HCT116 (cell line): ENCODE results near the gene CAPZB.

Source experiments
- EGR1 ChIP-seq: IDR thresholded peaks from 2 replicates; pipeline ENCODE4 v1.6.1; 2012; ENCODE audit warnings: low read depth
- EZH2phosphoT487 ChIP-seq: fragments of 200-600 bp; IDR thresholded peaks from 2 replicates; pipeline ENCODE4 v1.6.1; 2018; ENCODE audit warnings: antibody characterized with exemption, borderline replicate concordance
- JUND ChIP-seq: IDR thresholded peaks from 2 replicates; pipeline ENCODE4 v1.6.1; 2012

DNA sequence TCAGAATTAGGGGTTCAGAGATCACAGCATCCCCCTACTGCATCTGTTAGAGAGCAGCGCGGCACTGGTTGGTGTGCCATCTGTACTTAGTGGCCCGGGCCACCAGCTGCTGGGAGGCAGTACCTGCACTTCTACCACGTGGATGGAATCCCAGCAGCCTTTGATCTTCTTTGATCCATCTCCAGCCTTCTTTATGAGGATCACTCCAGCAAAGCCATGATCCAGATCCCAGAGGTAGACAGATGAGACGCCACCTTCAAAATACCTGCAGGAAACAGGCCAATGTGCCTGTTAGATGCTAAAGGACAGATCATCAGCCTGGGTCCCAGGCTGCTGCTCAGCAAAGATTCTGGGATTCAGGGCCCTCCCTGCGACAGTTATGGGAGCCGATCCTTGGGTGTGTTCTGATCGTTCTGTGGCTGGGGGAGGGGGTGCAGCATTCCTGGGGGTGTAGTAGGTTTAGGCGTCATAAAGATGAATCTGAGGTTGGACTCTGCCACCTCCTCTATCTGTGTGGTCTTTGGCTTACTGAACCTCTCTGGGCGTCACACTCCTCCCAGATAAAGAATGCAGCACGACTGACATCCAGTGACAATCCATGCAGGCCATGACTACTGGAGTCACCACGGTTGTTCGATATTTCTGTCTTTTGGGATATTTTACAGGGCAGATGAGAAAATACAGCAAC, 127.9 kb downstream of the CAPZB start:
- TF ChIP-seq JUND (no peak), EZH2phosphoT487 (no peak), EGR1 (no peak)
